Mesenchymal stem cell (in vitro differentiated cells and primary cell): ENCODE measurements around the gene ADRM1.

Source experiments
- DNase-seq: peaks from one replicate; pipeline ENCODE4 v3.0.0-alpha.2; 2013
- H2AFZ ChIP-seq: one replicate; pipeline ENCODE4 v1.6.1; 2013; ENCODE audit warnings: low read depth, mild to moderate bottlenecking, control low read depth, inconsistent platforms, low read length, moderate library complexity
- H2AK5ac ChIP-seq: 2 replicates; pipeline ENCODE4 v1.6.1; 2013; ENCODE audit warnings: low read length, moderate library complexity, mild to moderate bottlenecking, inconsistent platforms; ENCODE audit not compliant: severe bottlenecking
- H2BK120ac ChIP-seq: one replicate; pipeline ENCODE4 v1.6.1; 2013; ENCODE audit warnings: low read depth, mild to moderate bottlenecking, inconsistent platforms, low read length, moderate library complexity
- H2BK12ac ChIP-seq, 2 experiments: one replicate each; pipeline ENCODE4 v1.6.1; 2013; ENCODE audit warnings: inconsistent platforms in 2 of 2, low read length in 2 of 2, mild to moderate bottlenecking in 2 of 2, moderate library complexity in 2 of 2, control low read depth in 1 of 2
- H2BK15ac ChIP-seq: one replicate; pipeline ENCODE4 v1.6.1; 2013; ENCODE audit warnings: mild to moderate bottlenecking, low read depth, inconsistent platforms; ENCODE audit not compliant: poor library complexity, severe bottlenecking
- H2BK5ac ChIP-seq: 2 replicates; pipeline ENCODE4 v1.6.1; 2013; ENCODE audit warnings: low read depth, mild to moderate bottlenecking, low read length, control low read depth, inconsistent platforms; ENCODE audit not compliant: poor library complexity, severe bottlenecking
- H3K14ac ChIP-seq, 2 experiments: one replicate each; pipeline ENCODE4 v1.6.1; 2013; ENCODE audit warnings: inconsistent platforms in 2 of 2, low read length in 2 of 2, control low read depth in 1 of 2, mild to moderate bottlenecking in 1 of 2, moderate library complexity in 1 of 2
- H3K18ac ChIP-seq, 2 experiments: one replicate each; pipeline ENCODE4 v1.6.1; 2013; ENCODE audit warnings: inconsistent platforms in 2 of 2, low read length in 2 of 2, control low read depth in 1 of 2, low read depth in 1 of 2, mild to moderate bottlenecking in 1 of 2
- H3K23ac ChIP-seq, 2 experiments: one replicate each; pipeline ENCODE4 v1.6.1; 2013; ENCODE audit warnings: inconsistent platforms in 2 of 2, low read length in 2 of 2, mild to moderate bottlenecking in 2 of 2, moderate library complexity in 2 of 2, control low read depth in 1 of 2
- H3K27ac ChIP-seq: 2 replicates; pipeline ENCODE4 v1.5.1; 2013; ENCODE audit warnings: mild to moderate bottlenecking, moderate library complexity, low read length, control low read depth, inconsistent platforms; ENCODE audit not compliant: poor library complexity, severe bottlenecking
- H3K27me3 ChIP-seq, 2 experiments: 2 replicates each; pipeline versions ENCODE4 v1.6.1 to v1.7.0; 2013; ENCODE audit warnings: low read length in 2 of 2, mild to moderate bottlenecking in 2 of 2, moderate library complexity in 2 of 2, control low read depth in 1 of 2, inconsistent platforms in 1 of 2; ENCODE audit not compliant: control insufficient read depth in 1 of 2, insufficient read depth in 1 of 2
- H3K36me3 ChIP-seq, 2 experiments: 2 replicates each; pipeline versions ENCODE4 v1.6.1 to v1.7.0; 2013; ENCODE audit warnings: low read length in 2 of 2, control low read depth in 1 of 2, inconsistent platforms in 1 of 2, low read depth in 1 of 2, mild to moderate bottlenecking in 1 of 2; ENCODE audit not compliant: insufficient read depth in 2 of 2, control insufficient read depth in 1 of 2
- H3K4ac ChIP-seq, 2 experiments: one replicate each; pipeline ENCODE4 v1.6.1; 2013; ENCODE audit warnings: inconsistent platforms in 2 of 2, low read length in 2 of 2, mild to moderate bottlenecking in 2 of 2, moderate library complexity in 2 of 2, control low read depth in 1 of 2, low read depth in 1 of 2
- H3K4me1 ChIP-seq: 2 replicates; pipeline ENCODE4 v1.6.1; 2013; ENCODE audit warnings: low read depth, low read length, control low read depth; ENCODE audit not compliant: control insufficient read depth, insufficient read depth
- H3K4me2 ChIP-seq: 2 replicates; pipeline ENCODE4 v1.6.1; 2013; ENCODE audit warnings: low read length, mild to moderate bottlenecking, inconsistent platforms; ENCODE audit not compliant: poor library complexity, severe bottlenecking
- H3K4me3 ChIP-seq, 2 experiments: 2 replicates each; pipeline versions ENCODE4 v1.5.1 to v1.7.0; 2013; ENCODE audit warnings: low read length in 2 of 2, mild to moderate bottlenecking in 2 of 2, control low read depth in 1 of 2, low read depth in 1 of 2; ENCODE audit not compliant: insufficient read depth in 1 of 2
- H3K79me1 ChIP-seq: replicated peaks from 2 replicates; pipeline ENCODE4 v1.6.1; 2013; ENCODE audit warnings: mild to moderate bottlenecking, control low read depth, low read length, inconsistent platforms; ENCODE audit not compliant: poor library complexity, severe bottlenecking
- H3K9ac ChIP-seq: 2 replicates; pipeline ENCODE4 v1.7.0; 2013; ENCODE audit warnings: mild to moderate bottlenecking, low read length, moderate library complexity
- H3K9me3 ChIP-seq: 2 replicates; pipeline ENCODE4 v1.7.0; 2013; ENCODE audit warnings: mild to moderate bottlenecking, low read length; ENCODE audit not compliant: control insufficient read depth
- H4K8ac ChIP-seq: one replicate; pipeline ENCODE4 v1.6.1; 2013; ENCODE audit warnings: inconsistent platforms, mild to moderate bottlenecking, low read length, moderate library complexity
- H4K91ac ChIP-seq: one replicate; pipeline ENCODE4 v1.6.1; 2013; ENCODE audit warnings: mild to moderate bottlenecking, low read length, inconsistent platforms
- WGBS: methylation state at CpG from one replicate; pipeline ENCODE4 v1.1.7; 2013; ENCODE audit warnings: mixed read lengths; 5-methylcytosine and 5-hydroxymethylcytosine counted together

ADRM1 gene

GRCh38 chr20:62334881-62335280 is 32.1 kb downstream of the ADRM1 start:
- H3K4me3 ChIP-seq = no peak overlapping the region
- no peak overlapping the region for H3K27ac ChIP-seq
- H3K79me1 ChIP-seq = peaks cover 52% of the 10 kb centered on the region
- H2AFZ ChIP-seq = no peak overlapping the region
- no peak overlapping the region for H3K18ac ChIP-seq
- no peak overlapping the region for H3K4me2 ChIP-seq
- H4K91ac ChIP-seq = no peak overlapping the region
- no peak overlapping the region for H3K23ac ChIP-seq
- no peak overlapping the region for H2BK120ac ChIP-seq
- no peak overlapping the region for H3K4ac ChIP-seq
- no peak overlapping the region for H2BK5ac ChIP-seq
- peaks cover 51 to 92% of the 10 kb centered on the region in 2 experiments for H3K36me3 ChIP-seq
- no peak overlapping the region for H2AK5ac ChIP-seq
- no peaks in the 10 kb centered on the region for H3K9me3 ChIP-seq
- DNase-seq = no peak
- no peak overlapping the region for H4K8ac ChIP-seq
- no peak overlapping the region for H2BK15ac ChIP-seq
- H2BK12ac ChIP-seq = no peak overlapping the region
- H3K27me3 ChIP-seq = no peaks in the 10 kb centered on the region
- 92% methylated on average over 13 of the region's 13 CpGs for WGBS
- no peak overlapping the region for H3K14ac ChIP-seq
- H3K4me1 ChIP-seq = peaks cover 7% of the 10 kb centered on the region
- H3K9ac ChIP-seq = no peak overlapping the region

DNA sequence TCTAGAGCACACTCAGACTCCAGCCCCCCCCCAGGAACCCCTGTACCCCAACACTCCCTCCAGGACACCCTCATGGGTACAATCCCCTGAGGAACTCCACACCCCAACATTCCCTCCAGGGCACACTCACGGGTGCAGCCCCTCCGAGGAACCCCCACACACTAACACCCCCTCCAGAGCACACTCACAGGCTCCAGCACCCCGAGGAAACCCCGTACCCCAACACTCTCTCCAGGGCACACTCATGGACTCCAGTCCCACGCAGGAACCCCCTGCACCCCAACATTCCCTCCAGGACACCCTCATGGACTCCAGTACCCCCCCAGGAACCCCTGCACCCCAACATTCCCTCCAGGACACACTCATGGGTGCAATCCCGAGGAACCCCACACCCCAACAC is 32.7 kb downstream of the ADRM1 start:
- H2AK5ac ChIP-seq = no peak overlapping the region
- no peak overlapping the region for H3K9ac ChIP-seq
- peaks cover 46 to 92% of the 10 kb centered on the region in 2 experiments for H3K36me3 ChIP-seq
- no peak overlapping the region for H3K27ac ChIP-seq
- 92% methylated on average over 6 of the region's 6 CpGs for WGBS
- H3K27me3 ChIP-seq = no peaks in the 10 kb centered on the region
- no peak overlapping the region for H2BK12ac ChIP-seq
- H3K79me1 ChIP-seq = peaks cover 49% of the 10 kb centered on the region
- H2AFZ ChIP-seq = no peak overlapping the region
- no peak overlapping the region for H2BK15ac ChIP-seq
- H3K18ac ChIP-seq = no peak overlapping the region
- H3K4me1 ChIP-seq = peaks cover 7% of the 10 kb centered on the region
- no peak for DNase-seq
- no peak overlapping the region for H3K4me3 ChIP-seq
- H3K14ac ChIP-seq = no peak overlapping the region
- H3K23ac ChIP-seq = no peak overlapping the region
- no peak overlapping the region for H4K8ac ChIP-seq
- no peak overlapping the region for H2BK120ac ChIP-seq
- no peak overlapping the region for H2BK5ac ChIP-seq
- H3K4ac ChIP-seq = no peak overlapping the region
- H4K91ac ChIP-seq = no peak overlapping the region
- H3K4me2 ChIP-seq = no peak overlapping the region
- H3K9me3 ChIP-seq = no peaks in the 10 kb centered on the region

DNA sequence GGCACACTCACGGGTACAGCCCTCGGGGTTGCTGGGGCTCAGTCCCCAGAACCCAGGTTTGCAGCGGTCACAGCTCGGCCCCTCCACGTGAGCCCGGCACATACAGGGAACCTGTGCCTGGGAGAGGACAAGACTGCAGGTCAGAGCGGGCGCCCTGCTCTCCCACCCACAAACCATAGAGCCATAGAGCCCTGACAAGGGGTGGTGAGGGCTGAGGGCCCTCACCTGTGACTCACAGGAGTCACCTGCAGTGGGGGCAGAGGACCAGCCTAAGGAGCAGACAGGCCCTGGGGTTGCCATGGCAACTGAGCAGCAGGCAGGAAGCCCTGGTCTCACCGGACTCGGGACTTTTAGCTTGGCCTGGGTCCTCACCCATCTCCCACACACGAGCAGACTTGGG is 33.5 kb downstream of the ADRM1 start:
- Histone ChIP-seq H4K8ac (no peak overlapping the region), H2AK5ac (no peak overlapping the region), H3K9me3 (peaks cover 4% of the 10 kb centered on the region), H3K27me3 (no peaks in the 10 kb centered on the region), H2BK15ac (no peak overlapping the region), H3K4me2 (no peak overlapping the region), H4K91ac (no peak overlapping the region), H3K18ac (no peak overlapping the region), H3K4ac (no peak overlapping the region), H3K4me3 (no peak overlapping the region), H3K14ac (no peak overlapping the region), H2AFZ (no peak overlapping the region), H3K36me3 (peaks cover 46 to 91% of the 10 kb centered on the region in 2 experiments), H2BK5ac (no peak overlapping the region), H2BK12ac (no peak overlapping the region), H3K27ac (no peak overlapping the region), H3K4me1 (peaks cover 7% of the 10 kb centered on the region), H3K23ac (no peak overlapping the region), H3K79me1 (peaks cover 46% of the 10 kb centered on the region), H2BK120ac (no peak overlapping the region), H3K9ac (no peak overlapping the region)
- no peak for DNase-seq
- WGBS = 80% methylated on average over 9 of the region's 11 CpGs

GRCh38 chr20:62336775-62337557 is 34.2 kb downstream of the ADRM1 start:
- WGBS = 98% methylated on average over 53 of the region's 53 CpGs
- Histone ChIP-seq H2BK15ac (no peak overlapping the region), H4K8ac (no peak overlapping the region)

More at GRCh38 chr20:62336775-62337557, 34.2 kb downstream of the ADRM1 start:
- Histone ChIP-seq H3K18ac (no peak overlapping the region), H3K4me2 (no peak overlapping the region), H3K9ac (no peak overlapping the region), H3K79me1 (peaks cover 44% of the 10 kb centered on the region), H3K4ac (no peak overlapping the region), H2BK120ac (no peak overlapping the region), H3K23ac (no peak overlapping the region), H3K4me1 (peaks cover 7% of the 10 kb centered on the region), H3K14ac (no peak overlapping the region), H4K91ac (peak overlapping the region; percentile 20), H2BK12ac (no peak overlapping the region), H3K9me3 (peaks cover 4% of the 10 kb centered on the region), H2AK5ac (no peak overlapping the region), H2AFZ (no peak overlapping the region), H2BK5ac (no peak overlapping the region), H3K36me3 (peaks cover 42 to 86% of the 10 kb centered on the region in 2 experiments), H3K4me3 (no peak overlapping the region), H3K27me3 (no peaks in the 10 kb centered on the region), H3K27ac (no peak overlapping the region)
- no peak for DNase-seq
